ENCODE data around the gene BRD7.

Gene BRD7

DNA sequence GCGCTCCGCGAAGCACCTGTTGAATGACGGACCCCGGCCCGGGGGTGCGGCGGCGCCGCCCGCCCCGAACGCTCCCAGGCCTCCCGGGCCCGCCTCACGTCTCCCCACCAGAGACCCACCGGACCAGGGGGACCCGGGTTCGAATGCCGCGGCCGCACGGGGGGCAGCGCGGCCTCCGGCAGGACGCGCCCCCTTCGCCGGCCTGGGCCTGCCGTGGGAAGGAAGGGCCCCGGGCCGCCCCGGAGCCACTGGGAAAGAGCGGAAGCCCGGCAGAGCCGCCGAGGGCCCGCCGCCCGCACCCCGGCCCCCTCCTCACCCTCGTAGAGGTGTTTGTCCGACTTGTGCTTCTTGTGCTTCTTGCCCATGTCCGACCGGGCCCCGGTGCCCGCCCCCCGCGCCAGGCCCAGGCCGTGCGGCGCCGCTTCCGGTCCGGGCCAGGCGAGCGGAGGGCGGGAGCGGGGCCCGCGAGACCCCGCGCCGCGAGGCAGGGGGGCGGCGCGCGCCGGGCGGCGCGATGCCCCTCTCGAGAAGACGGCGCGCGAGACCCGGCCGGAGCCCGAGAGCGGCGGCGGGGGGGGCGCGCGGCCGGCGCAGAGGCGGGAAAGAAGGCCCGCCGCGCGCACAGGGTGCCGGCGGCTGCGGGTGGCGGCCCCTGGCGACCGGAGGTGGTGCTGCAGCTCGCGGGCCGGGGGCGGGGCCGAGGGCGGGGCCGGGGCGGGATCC, at the start of gene BRD7:
BRD7 (minus strand) TSS at position 579 of the 723 bp plus-strand sequence; CDS start at position 365, 214 bp downstream.
- DNase-seq (ENCODE audit: low read depth in 2 of 2), result peak; percentile 38 to 62

DNA sequence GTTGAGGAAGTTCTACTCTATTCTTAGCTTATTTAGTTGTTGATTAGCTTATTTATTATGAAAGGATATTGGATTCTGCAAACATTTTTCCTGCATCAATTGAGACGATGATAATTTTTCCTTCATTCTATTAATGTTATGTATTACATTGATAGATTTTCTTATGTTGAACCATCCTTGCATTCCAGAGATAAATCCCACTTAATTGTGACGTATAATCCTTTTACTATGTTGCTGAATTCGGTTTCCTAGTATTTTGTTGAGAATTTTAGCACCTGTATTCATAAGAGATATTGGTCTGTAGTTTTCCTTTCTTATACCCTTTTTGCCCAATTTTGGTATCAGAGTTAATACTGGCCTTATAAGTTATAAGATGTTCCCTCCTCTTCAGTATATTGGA, 47.6 kb upstream of the BRD7 start:
- DNase-seq (ENCODE audit: low read depth in 2 of 2), result no peak

- no peak for DNase-seq (ENCODE audit: low read depth in 2 of 2)
These were observed 45.4 kb upstream of the BRD7 start for GRCh38 chr16:50414152-50414551.

DNA sequence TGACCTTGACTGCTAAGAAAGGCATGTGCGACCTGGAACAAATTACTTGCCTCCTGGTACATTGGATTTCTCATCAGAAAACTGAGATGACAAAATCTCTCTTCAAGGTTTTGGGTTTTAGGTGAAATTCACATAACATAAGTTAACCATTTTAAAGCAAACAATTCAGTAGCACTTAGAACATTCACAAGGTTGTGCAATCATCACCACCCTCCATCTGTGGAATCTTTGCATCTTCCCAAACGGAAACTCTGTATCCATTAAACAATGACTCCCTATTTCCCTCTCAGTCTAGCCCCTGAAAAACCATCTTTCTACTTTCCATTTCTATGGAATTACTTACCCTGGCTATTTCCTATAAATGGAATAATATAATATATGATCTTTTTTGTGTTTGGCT, 42.2 kb upstream of the BRD7 start:
- DNase-seq (ENCODE audit: low read depth in 2 of 2), result no peak

- no peak for DNase-seq (ENCODE audit: low read depth in 2 of 2)
These were observed 39.3 kb upstream of the BRD7 start for GRCh38 chr16:50408001-50408561.

GRCh38 chr16:50407351-50407750, 38.6 kb upstream of the BRD7 start:
- DNase-seq (ENCODE audit: low read depth in 2 of 2), result no peak

- no peak for DNase-seq (ENCODE audit: low read depth in 2 of 2)
These were observed 34.7 kb upstream of the BRD7 start for GRCh38 chr16:50403491-50403890.

DNA sequence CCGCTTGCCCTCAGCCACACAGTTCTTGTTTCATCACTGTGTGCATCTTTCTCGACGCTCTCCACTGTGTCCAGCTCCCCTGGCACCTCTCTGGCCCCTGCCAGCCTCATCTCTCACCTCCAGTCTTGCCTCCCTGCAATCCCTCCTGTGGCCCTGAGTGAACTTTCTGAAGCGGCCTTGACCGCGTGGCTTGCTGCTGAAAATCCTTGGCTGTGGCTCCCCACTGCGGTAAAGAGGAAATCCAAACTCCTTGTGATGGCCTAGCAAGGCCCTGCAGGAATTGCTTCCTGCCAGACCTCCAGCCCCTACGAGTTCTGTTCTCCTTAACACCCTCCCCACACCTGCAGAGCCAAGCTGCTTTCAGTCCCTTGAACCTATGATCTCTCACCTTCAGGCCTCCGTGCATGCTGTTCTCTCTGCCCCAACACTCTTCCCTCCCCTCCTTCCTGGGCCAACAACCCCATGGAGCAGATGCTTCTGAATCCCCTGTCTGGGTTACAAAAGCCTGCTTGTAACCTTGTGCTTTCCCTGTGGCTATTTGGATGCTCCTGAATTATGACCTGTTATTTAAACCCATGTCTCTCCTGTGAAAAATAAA, 33.6 kb upstream of the BRD7 start:
- no peak for DNase-seq (ENCODE audit: low read depth in 2 of 2)

DNA sequence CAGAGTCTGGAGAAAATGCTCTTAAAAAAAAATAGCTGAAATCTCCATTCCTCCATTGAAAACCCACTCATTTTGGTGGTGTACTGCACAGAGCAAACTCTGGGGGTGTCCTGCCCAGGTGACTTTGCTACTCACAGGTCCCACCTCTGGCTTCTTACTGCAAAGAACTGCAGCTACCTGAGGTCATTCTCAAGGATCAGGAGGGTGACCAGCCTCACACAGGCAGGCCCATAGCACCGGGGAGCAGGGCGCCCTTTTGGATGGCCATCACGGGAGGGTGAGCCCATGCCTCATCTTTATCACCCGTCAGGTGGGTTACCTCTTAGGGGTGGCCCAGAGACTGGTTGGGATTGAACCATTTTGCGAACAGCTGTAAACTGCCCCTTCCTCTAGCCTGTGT, 32.6 kb upstream of the BRD7 start:
- no peak for DNase-seq (ENCODE audit: low read depth in 2 of 2)

DNA sequence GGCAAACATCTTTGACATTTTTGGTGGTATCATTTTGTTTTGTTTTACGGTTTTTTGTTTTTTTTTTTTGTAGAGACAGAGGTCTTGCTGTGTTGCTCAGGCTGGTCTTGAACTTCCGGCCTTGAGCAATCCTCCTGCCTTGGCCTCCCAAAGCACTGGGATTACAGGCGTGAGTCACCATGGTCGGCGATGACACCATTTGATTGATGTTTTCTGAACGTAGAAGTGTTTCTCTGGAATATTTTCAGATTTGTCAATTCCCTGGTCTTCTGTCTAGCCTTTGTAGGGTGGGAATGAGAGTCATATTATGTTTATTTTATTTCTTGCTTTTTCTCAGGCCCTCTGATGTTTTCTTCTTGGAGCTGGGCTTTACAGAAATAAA, 32.2 kb upstream of the BRD7 start:
- DNase-seq (ENCODE audit: low read depth in 2 of 2), result no peak

GRCh38 chr16:50400312-50400966, 31.7 kb upstream of the BRD7 start:
- no peak for DNase-seq (ENCODE audit: low read depth in 2 of 2)

GRCh38 chr16:50399411-50399810, 30.6 kb upstream of the BRD7 start:
- no peak for DNase-seq (ENCODE audit: low read depth in 2 of 2)

- no peak for DNase-seq (ENCODE audit: low read depth in 2 of 2)
These were observed 29.5 kb upstream of the BRD7 start for GRCh38 chr16:50398336-50398735.

- no peak for DNase-seq (ENCODE audit: low read depth in 2 of 2)
These were observed 28.2 kb upstream of the BRD7 start for GRCh38 chr16:50396761-50397535.

GRCh38 chr16:50395763-50396710, 27.2 kb upstream of the BRD7 start:
- no peak for DNase-seq (ENCODE audit: low read depth in 2 of 2)

DNA sequence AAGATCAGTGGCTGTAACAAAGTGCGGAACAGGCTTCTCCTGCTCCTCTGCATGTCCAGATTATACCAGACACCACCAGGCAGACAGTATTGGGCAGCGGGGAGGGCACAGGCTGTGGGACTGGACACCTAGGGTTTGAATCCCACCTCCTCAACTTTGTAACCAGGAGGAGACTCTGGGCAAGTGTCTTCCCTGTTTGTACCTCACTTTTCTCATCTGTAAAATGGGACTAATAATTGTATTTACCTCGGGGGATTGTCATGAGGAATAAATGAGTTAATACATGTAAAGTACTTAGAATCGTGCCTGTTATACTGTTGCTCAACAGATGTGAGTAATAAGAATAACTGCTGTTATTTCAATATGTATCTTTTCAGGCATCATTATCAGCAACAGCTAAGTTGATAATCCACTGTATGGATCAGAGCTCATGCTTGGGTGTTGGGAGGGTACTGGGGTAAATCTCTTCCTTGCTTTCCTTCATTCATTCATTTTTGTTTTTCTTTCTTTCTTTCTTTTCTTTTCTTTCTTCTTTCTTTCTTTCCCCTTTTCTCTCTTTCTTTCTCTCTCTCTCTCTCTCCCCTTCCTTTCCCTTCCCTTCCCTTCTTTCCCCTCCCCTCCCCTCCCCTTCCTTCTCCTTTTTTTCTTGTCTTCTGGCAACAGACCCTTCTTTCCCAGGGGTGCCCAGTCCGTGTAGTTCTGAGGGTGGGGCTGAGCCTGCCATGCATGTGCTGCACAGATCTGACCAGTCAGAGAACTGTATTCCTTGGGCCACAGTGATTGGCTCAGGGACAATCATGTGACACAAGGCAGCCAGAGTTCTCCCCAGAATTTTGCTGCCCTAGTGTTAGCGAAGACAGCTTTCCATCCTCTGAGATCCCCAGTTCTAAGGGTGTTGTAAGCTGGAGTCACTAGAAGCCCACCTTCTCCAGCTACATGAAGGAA, 25.3 kb upstream of the BRD7 start:
- no peak for DNase-seq (ENCODE audit: low read depth in 2 of 2)

- no peak for DNase-seq (ENCODE audit: low read depth in 2 of 2)
These were observed 24.6 kb upstream of the BRD7 start for GRCh38 chr16:50393416-50393815.

- DNase-seq (ENCODE audit: low read depth in 2 of 2), result no peak
These were observed 22.3 kb upstream of the BRD7 start for GRCh38 chr16:50390914-50391716.

DNA sequence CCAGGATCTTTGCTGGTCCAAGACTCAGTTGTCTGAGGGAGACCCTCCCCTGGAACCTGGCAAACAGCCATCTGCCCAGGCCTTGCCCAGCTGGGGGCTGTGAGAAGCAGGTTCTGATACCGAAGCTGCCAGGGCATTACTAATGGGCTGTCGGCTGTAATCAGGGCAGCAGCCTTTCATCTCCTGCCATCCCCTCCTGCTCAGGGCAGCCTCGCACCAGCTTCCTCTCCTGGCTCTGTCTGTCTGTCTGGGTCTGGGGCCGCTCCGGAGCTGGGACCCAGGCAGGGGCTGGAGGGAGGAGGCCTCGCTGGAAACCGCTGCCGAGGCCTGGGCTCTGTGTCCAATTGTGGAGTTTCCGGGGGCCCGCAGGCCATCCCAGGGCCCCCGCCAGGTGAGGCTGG, 21.6 kb upstream of the BRD7 start:
- no peak for DNase-seq (ENCODE audit: low read depth in 2 of 2)

All from stimulated activated CD8-positive, alpha-beta memory T cell treated with anti-CD3 and anti-CD28 coated beads, Interleukin-2, amount 100 ng/mL, for 48 hours (primary cell).